GM19099 (cell line): ENCODE results near the gene ACSL6.

Experiments used
- POLR2A ChIP-seq: IDR thresholded peaks from 3 replicates; pipeline ENCODE4 v1.6.1; 2011; ENCODE audit warnings: low read depth; ENCODE audit not compliant: insufficient read length; ENCODE audit errors: extremely low read depth

Gene ACSL6

DNA sequence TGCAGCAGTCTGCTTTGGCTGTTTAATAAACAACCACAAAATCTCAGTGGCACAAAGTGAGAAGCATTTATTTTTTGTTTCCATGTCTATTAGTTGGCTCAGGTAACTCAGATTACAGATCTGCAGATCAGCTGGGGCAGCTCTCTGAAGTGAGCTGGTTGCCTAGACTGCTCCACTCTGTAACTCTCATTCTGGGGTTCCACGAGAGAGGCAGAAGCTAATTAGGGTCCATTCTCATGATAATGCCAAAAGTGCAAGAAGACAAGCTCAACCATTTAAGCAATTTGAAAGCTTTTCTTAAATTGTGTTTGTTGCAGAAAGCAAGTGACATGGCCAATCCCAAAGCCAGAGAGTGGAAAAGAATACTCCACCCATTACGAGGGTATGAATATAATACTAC, 79.2 kb downstream of the ACSL6 start:
- TF ChIP-seq POLR2A = no peak

GRCh38 chr5:131928957-131929356, 82.5 kb downstream of the ACSL6 start:
- TF ChIP-seq POLR2A = no peak

- no peak for TF ChIP-seq POLR2A
These were observed 85.3 kb downstream of the ACSL6 start for GRCh38 chr5:131926168-131926567.

GRCh38 chr5:131916481-131916880, 95.0 kb downstream of the ACSL6 start:
- TF ChIP-seq POLR2A = no peak

- TF ChIP-seq POLR2A = no peak
These were observed 97.0 kb downstream of the ACSL6 start for GRCh38 chr5:131914472-131914871.

DNA sequence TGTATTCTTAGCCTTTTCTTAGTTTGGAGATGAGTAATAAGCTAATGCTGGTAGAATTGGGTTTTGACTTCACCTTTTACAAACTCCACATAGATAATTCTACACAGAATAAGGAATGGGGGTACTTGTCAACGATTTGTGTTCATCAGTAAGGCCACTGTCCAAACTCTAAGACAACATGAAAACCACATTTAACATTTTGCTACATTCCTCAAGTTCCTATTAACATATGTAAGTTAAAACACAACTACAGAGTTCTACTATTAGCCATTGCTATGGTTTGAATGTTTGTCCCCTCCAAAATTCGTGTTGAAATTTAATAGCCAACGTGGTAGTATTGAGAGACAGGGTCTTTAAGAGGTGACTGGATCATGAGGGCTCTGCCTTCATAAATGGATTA, 97.9 kb downstream of the ACSL6 start:
- no peak for TF ChIP-seq POLR2A

- no peak for TF ChIP-seq POLR2A
These were observed 104.8 kb downstream of the ACSL6 start for GRCh38 chr5:131906668-131907067.
